OCI-LY7 (cell line): ENCODE measurements around the gene PRLH.

Experiments
- CTCF ChIP-seq: fragments of 200-600 bp; sonication (generic); conservative IDR thresholded peaks from 2 replicates; pipeline ENCODE4 v1.5.1; 2014; ENCODE audit warnings: mild to moderate bottlenecking, antibody characterized with exemption, low read length, moderate library complexity, mixed read lengths
- EZH2phosphoT487 ChIP-seq: fragments of 200-600 bp; sonication (generic); IDR thresholded peaks from 2 replicates; pipeline ENCODE4 v1.6.1; 2018; ENCODE audit warnings: low read depth, borderline replicate concordance, mild to moderate bottlenecking, mixed run types, antibody characterized with exemption, low read length, moderate library complexity, mixed read lengths

GRCh38 chr2:237540223-237540775 lies 26.1 kb upstream of the PRLH start:
- TF ChIP-seq CTCF (no peak), EZH2phosphoT487 (no peak)
